H1 (cell line): Measurements from ENCODE around the gene SLC6A19. TPM values are rescaled to one million over a fixed set of nuclear protein-coding genes. Genes with fewer than 3 reads are reported as not detected.

Source experiments
- CTCF ChIA-PET: fragments of 300-600 bp; sonication (Branson Sonifier 250); formaldehyde crosslinking; loops from one replicate; lab custom pipeline; 2021; ENCODE audit not compliant: partially characterized antibody; lab: Charles Lee
- POLR2A ChIA-PET: fragments of 300-600 bp; sonication (Branson Sonifier 250); formaldehyde crosslinking; loops from one replicate; lab custom pipeline; 2021; ENCODE audit warnings: inconsistent platforms; ENCODE audit not compliant: partially characterized antibody; lab: Charles Lee
- DNase-seq, 2 experiments: peaks; one replicate each; pipeline versions ENCODE4 v3.0.0 to v3.0.0-alpha.2; 2010 to 2022; ENCODE audit warnings: low spot score in 2 of 2, low read depth in 1 of 2, mixed read lengths in 1 of 2
- FAIRE-seq: peaks from 2 replicates; lab custom pipeline; 2011; peaks lifted over from hg19 to GRCh38; lab: Jason Lieb, UNC
- H2AFZ ChIP-seq: 2 replicates; pipeline ENCODE4 v1.8.1; 2012; ENCODE audit warnings: low read length, inconsistent platforms
- H2AK5ac ChIP-seq: 2 replicates; pipeline ENCODE4 v1.6.1; 2013; ENCODE audit warnings: low read depth, low read length
- H2BK120ac ChIP-seq: replicated peaks from 2 replicates; pipeline ENCODE3; 2013; ENCODE audit warnings: low read depth, low read length, inconsistent platforms
- H2BK12ac ChIP-seq: 2 replicates; pipeline ENCODE4 v1.6.1; 2013; ENCODE audit warnings: low read depth, low read length
- H2BK15ac ChIP-seq: 2 replicates; pipeline ENCODE4 v1.6.1; 2013; ENCODE audit warnings: low read length
- H2BK20ac ChIP-seq: 2 replicates; pipeline ENCODE4 v1.6.1; 2013; ENCODE audit warnings: low read length
- H2BK5ac ChIP-seq: 2 replicates; pipeline ENCODE4 v1.6.1; 2013; ENCODE audit warnings: low read depth, low read length
- H3K14ac ChIP-seq: 2 replicates; pipeline ENCODE4 v1.6.1; 2013; ENCODE audit warnings: inconsistent platforms; ENCODE audit not compliant: insufficient read length
- H3K18ac ChIP-seq: 2 replicates; pipeline ENCODE4 v1.6.1; 2013; ENCODE audit warnings: low read length; ENCODE audit errors: extremely low read depth
- H3K23ac ChIP-seq: 2 replicates; pipeline ENCODE4 v1.6.1; 2013; ENCODE audit warnings: inconsistent platforms; ENCODE audit not compliant: insufficient read length
- H3K23me2 ChIP-seq: 2 replicates; pipeline ENCODE4 v1.6.1; 2013; ENCODE audit warnings: low read depth, low read length
- H3K27ac ChIP-seq: 2 replicates; pipeline ENCODE4 v1.6.1; 2011; ENCODE audit warnings: low read depth, low read length, inconsistent platforms
- H3K27me3 ChIP-seq, 4 experiments: replicated peaks in 1 of 4; 1 replicate in 1 of 4; 2 replicates in 3 of 4; pipeline versions ENCODE4 v1.6.1 to v1.8.1; 2011 to 2013; ENCODE audit warnings: low read length in 3 of 4, mild to moderate bottlenecking in 3 of 4, inconsistent platforms in 2 of 4, mixed read lengths in 2 of 4, moderate library complexity in 1 of 4; ENCODE audit not compliant: control insufficient read depth in 3 of 4, insufficient read depth in 3 of 4; ENCODE audit errors: extremely low read depth in 1 of 4
- H3K36me3 ChIP-seq, 4 experiments: 2 replicates each; pipeline versions ENCODE4 v1.6.1 to v1.8.1; 2011 to 2013; ENCODE audit warnings: mild to moderate bottlenecking in 4 of 4, low read length in 3 of 4, moderate library complexity in 2 of 4, control low read depth in 1 of 4, inconsistent platforms in 1 of 4; ENCODE audit not compliant: insufficient read depth in 4 of 4, control insufficient read depth in 2 of 4
- H3K4ac ChIP-seq: replicated peaks from 2 replicates; pipeline ENCODE3; 2013; ENCODE audit warnings: low read length, low read depth, mixed read lengths, inconsistent platforms; ENCODE audit not compliant: insufficient read length
- H3K4me1 ChIP-seq, 4 experiments: replicated peaks in 1 of 4; 1 replicate in 1 of 4; 2 replicates in 3 of 4; pipeline versions ENCODE4 v1.6.1 to v1.8.1; 2011 to 2013; ENCODE audit warnings: low read length in 3 of 4, inconsistent platforms in 2 of 4, mixed read lengths in 1 of 4; ENCODE audit not compliant: insufficient read depth in 4 of 4, control insufficient read depth in 3 of 4
- H3K4me2 ChIP-seq, 2 experiments: 2 replicates each; pipeline versions ENCODE4 v1.6.1 to v1.8.1; 2011 to 2013; ENCODE audit warnings: low read depth in 2 of 2, low read length in 2 of 2, control low read depth in 1 of 2, inconsistent platforms in 1 of 2, mild to moderate bottlenecking in 1 of 2; ENCODE audit not compliant: insufficient read depth in 1 of 2
- H3K4me3 ChIP-seq, 4 experiments: fragments of 200-600, 300-600 bp in 1 of 4; sonication (generic), shearing (Covaris generic), sonication (Bioruptor Twin) in 1 of 4; 2 replicates each; pipeline versions ENCODE4 v1.5.1 to v1.8.1; 2011 to 2016; ENCODE audit warnings: low read length in 4 of 4, low read depth in 3 of 4, control low read depth in 2 of 4, inconsistent platforms in 2 of 4, mild to moderate bottlenecking in 2 of 4, mixed read lengths in 1 of 4, moderate library complexity in 1 of 4; ENCODE audit not compliant: insufficient read depth in 2 of 4; ENCODE audit errors: extremely low read depth in 1 of 4
- H3K56ac ChIP-seq: replicated peaks from 2 replicates; pipeline ENCODE3; 2013; ENCODE audit warnings: low read depth, mild to moderate bottlenecking, mixed read lengths, low read length, inconsistent platforms; ENCODE audit not compliant: insufficient read length
- H3K79me1 ChIP-seq: 2 replicates; pipeline ENCODE4 v1.6.1; 2013; ENCODE audit warnings: low read depth, low read length, control low read depth
- H3K79me2 ChIP-seq, 2 experiments: 2 replicates each; pipeline versions ENCODE4 v1.6.1 to v1.8.1; 2012 to 2013; ENCODE audit warnings: low read length in 2 of 2, mild to moderate bottlenecking in 2 of 2, inconsistent platforms in 1 of 2; ENCODE audit not compliant: insufficient read depth in 2 of 2, control insufficient read depth in 1 of 2
- H3K9ac ChIP-seq, 4 experiments: replicated peaks in 1 of 4; 1 replicate in 1 of 4; 2 replicates in 3 of 4; pipeline versions ENCODE4 v1.6.1 to v1.8.1; 2011 to 2013; ENCODE audit warnings: low read depth in 3 of 4, low read length in 3 of 4, control low read depth in 2 of 4, mild to moderate bottlenecking in 2 of 4, moderate library complexity in 2 of 4, inconsistent platforms in 1 of 4; ENCODE audit errors: extremely low read depth in 1 of 4
- H3K9me3 ChIP-seq, 2 experiments: 2 replicates each; pipeline versions ENCODE4 v1.6.1 to v1.8.1; 2012 to 2013; ENCODE audit warnings: mild to moderate bottlenecking in 2 of 2, moderate library complexity in 2 of 2, control low read depth in 1 of 2, inconsistent platforms in 1 of 2, low read depth in 1 of 2, low read length in 1 of 2, mixed read lengths in 1 of 2; ENCODE audit not compliant: insufficient read depth in 2 of 2
- H4K20me1 ChIP-seq, 2 experiments: replicated peaks in 1 of 2; 2 replicates each; pipeline versions ENCODE3 to v1.8.1; 2011 to 2013; ENCODE audit warnings: inconsistent platforms in 2 of 2, low read length in 2 of 2, mild to moderate bottlenecking in 1 of 2; ENCODE audit not compliant: insufficient read depth in 2 of 2, control insufficient read depth in 1 of 2
- H4K5ac ChIP-seq: 2 replicates; pipeline ENCODE4 v1.6.1; 2013; ENCODE audit warnings: low read length, low read depth, mixed read lengths, inconsistent platforms; ENCODE audit not compliant: insufficient read length
- H4K8ac ChIP-seq: 2 replicates; pipeline ENCODE4 v1.8.0; 2013; ENCODE audit warnings: mild to moderate bottlenecking, moderate library complexity, low read length, inconsistent platforms; ENCODE audit not compliant: insufficient read depth; ENCODE audit errors: extremely low read depth
- H4K91ac ChIP-seq: replicated peaks from 2 replicates; pipeline ENCODE3; 2013; ENCODE audit warnings: low read length, mixed read lengths, inconsistent platforms; ENCODE audit not compliant: insufficient read length
- BACH1 ChIP-seq: IDR thresholded peaks from 2 replicates; pipeline ENCODE4 v1.6.1; 2012; ENCODE audit warnings: low read length, improper control_type of control experiment
- BCL11A ChIP-seq, 2 experiments: IDR thresholded peaks; one replicate each; pipeline ENCODE4 v1.6.1; 2011; ENCODE audit warnings: low read depth in 2 of 2, low read length in 2 of 2, mild to moderate bottlenecking in 2 of 2
- MAFK ChIP-seq: IDR thresholded peaks from 2 replicates; pipeline ENCODE4 v1.6.1; 2012; ENCODE audit warnings: low read depth, mild to moderate bottlenecking, improper control_type of control experiment, low read length
- RXRA ChIP-seq: IDR thresholded peaks from 2 replicates; pipeline ENCODE4 v1.6.1; 2011; ENCODE audit warnings: low read depth, mild to moderate bottlenecking, low read length, moderate library complexity; ENCODE audit not compliant: insufficient read depth
- SIX5 ChIP-seq: IDR thresholded peaks from 2 replicates; pipeline ENCODE4 v1.6.1; 2011; ENCODE audit warnings: mild to moderate bottlenecking, low read depth, low read length
- SP4 ChIP-seq: IDR thresholded peaks from 2 replicates; pipeline ENCODE4 v1.6.1; 2012; ENCODE audit warnings: low read length, inconsistent platforms
- TBP ChIP-seq: IDR thresholded peaks from 2 replicates; pipeline ENCODE4 v1.6.1; 2011; ENCODE audit warnings: low read depth, low read length, improper control_type of control experiment
- YY1 ChIP-seq: IDR thresholded peaks from 2 replicates; pipeline ENCODE4 v1.6.1; 2011; ENCODE audit warnings: low read depth, mild to moderate bottlenecking, low read length
- WGBS, 2 experiments: shearing (Covaris generic) in 1 of 2; methylation state at CpG; one replicate each; pipeline versions ENCODE4 v1.1.6 to v1.1.7; 2013 to 2015; ENCODE audit warnings: low lambda C conversion rate in 2 of 2, mixed read lengths in 2 of 2, inconsistent platforms in 1 of 2, low coverage in 1 of 2, missing lambda C conversion rate in 1 of 2; ENCODE audit not compliant: insufficient replicate concordance in 2 of 2, insufficient coverage in 1 of 2, insufficient read length in 1 of 2; ENCODE audit errors: extremely low coverage in 1 of 2, missing lambda C conversion rate in 1 of 2; 5-methylcytosine and 5-hydroxymethylcytosine counted together
- polyA plus RNA-seq, 7 experiments: library from polyadenylated mRNA; depleted of rRNA in 3 of 7; stranded (reverse) in 5 of 7; unstranded in 2 of 7; fragments of >200 nt in 5 of 7; fragments of 200-250 nt in 2 of 7; gene quantifications; 1 replicate in 5 of 7; 2 replicates in 1 of 7; 4 replicates in 1 of 7; pipeline versions ENCODE4 v1.2.1 to v1.2.3, GENCODE V29; 2011 to 2013; ENCODE audit warnings: missing spikeins in 2 of 7, mixed read lengths in 2 of 7
- total RNA-seq: library from RNA; stranded (reverse); fragmentation: NEBNext Ultra II Directional; extraction: Animal tissue kit (Norgen Biotek cat#: 25700); gene quantifications from 2 replicates; pipeline ENCODE4 v1.2.1, GENCODE V29; 2021

The SLC6A19 gene
- total and polyA plus RNA-seq, 2 of the 8 experiments (the other 6 are each of a cell fraction or from before 2014, with no cell fraction given) = 0.02 TPM; not detected in 1

- no peak overlapping the region for H2AK5ac ChIP-seq
- H2AFZ ChIP-seq = no peak overlapping the region
- H2BK15ac ChIP-seq = no peak overlapping the region
- no peak overlapping the region for H2BK5ac ChIP-seq
- no peaks in the 10 kb centered on the region for H3K79me2 ChIP-seq
- no peak overlapping the region; a peak in 1 of 7 replicates for H3K9ac ChIP-seq
- no peak overlapping the region for H4K5ac ChIP-seq
- no peak for FAIRE-seq
- no peak overlapping the region for H3K56ac ChIP-seq
- H4K20me1 ChIP-seq = peaks cover 0 to 3% of the 10 kb centered on the region in 2 experiments
- 91% methylated on average over 12 of the region's 12 CpGs; no CpG with 5 or more reads in 1 of the 2 experiments for WGBS, 2 experiments
- H3K4me2 ChIP-seq = no peak overlapping the region
- DNase-seq = no peak
- peaks cover 0 to 4% of the 10 kb centered on the region in 2 experiments; a peak in 1 of 4 replicates for H3K9me3 ChIP-seq
- no peaks in the 10 kb centered on the region for H3K36me3 ChIP-seq
- H3K18ac ChIP-seq = no peak overlapping the region
- ChIA-PET CTCF (no interaction called here), POLR2A (no interaction called here)
- H3K4me1 ChIP-seq = no peaks in the 10 kb centered on the region; a peak in 1 of 7 replicates
- peaks cover 6% of the 10 kb centered on the region; the same call in 1 of the 2 replicates for H3K23me2 ChIP-seq
- no peaks in the 10 kb centered on the region; a peak in 1 of 7 replicates for H3K27me3 ChIP-seq
- no peak overlapping the region for H3K23ac ChIP-seq
- H4K8ac ChIP-seq = no peak overlapping the region
- H3K4ac ChIP-seq = no peak overlapping the region
- no peak overlapping the region for H4K91ac ChIP-seq
- H2BK12ac ChIP-seq = no peak overlapping the region
- no peak overlapping the region for H2BK20ac ChIP-seq
- H3K14ac ChIP-seq = no peak overlapping the region
- no peak overlapping the region for H3K4me3 ChIP-seq
- no peaks in the 10 kb centered on the region for H3K79me1 ChIP-seq
- H2BK120ac ChIP-seq = no peak overlapping the region
- no peak overlapping the region for H3K27ac ChIP-seq
- TF ChIP-seq SP4 = no peak
- no peak for TF ChIP-seq TBP
- TF ChIP-seq MAFK = no peak
- TF ChIP-seq BACH1 = no peak
- TF ChIP-seq RXRA = no peak
- no peak for TF ChIP-seq YY1
- TF ChIP-seq BCL11A (IDR thresholded peaks at IDR 0.05; ENCODE audit: low read depth in 2 of 2, low read length in 2 of 2) = no peak
- no peak for TF ChIP-seq SIX5
Measured at GRCh38 chr5:1223278-1223670, 21.9 kb downstream of the SLC6A19 start.
